GM12801 (cell line): ENCODE data around the gene MYO16.

Source experiments
- TF ChIP-seq, protein P1 (sequence below): IDR thresholded peaks from one replicate; pipeline ENCODE4 v1.5.1; 2011; ENCODE audit warnings: control low read depth; ENCODE audit not compliant: insufficient read length; ENCODE audit errors: extremely low read depth

The MYO16 gene

DNA sequence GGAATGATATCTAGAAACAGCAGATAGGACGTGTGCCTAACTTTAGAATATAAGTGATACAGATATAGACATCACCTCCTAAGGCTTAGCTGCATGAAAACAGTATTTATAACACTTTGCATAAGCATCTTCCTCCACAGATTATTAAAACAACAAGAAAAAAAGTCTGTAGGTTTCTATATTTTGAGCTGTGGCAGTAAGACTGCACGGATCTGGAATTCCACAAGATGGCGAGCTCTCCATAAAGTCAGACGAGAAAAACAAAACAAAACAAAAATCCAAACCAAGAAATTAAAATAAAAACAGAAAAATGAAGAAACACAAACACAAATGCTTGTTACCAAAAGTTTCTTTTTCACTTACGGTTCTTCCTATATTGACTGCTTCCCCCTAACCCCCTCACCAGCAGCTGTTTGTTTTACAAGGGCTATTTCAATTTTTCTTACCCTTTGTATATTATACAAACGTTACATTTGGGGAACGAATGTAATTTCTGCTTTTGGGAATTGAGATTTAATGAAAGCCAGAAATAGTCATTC is 285.8 kb downstream of the MYO16 start:
- TF ChIP-seq, protein P1, sequence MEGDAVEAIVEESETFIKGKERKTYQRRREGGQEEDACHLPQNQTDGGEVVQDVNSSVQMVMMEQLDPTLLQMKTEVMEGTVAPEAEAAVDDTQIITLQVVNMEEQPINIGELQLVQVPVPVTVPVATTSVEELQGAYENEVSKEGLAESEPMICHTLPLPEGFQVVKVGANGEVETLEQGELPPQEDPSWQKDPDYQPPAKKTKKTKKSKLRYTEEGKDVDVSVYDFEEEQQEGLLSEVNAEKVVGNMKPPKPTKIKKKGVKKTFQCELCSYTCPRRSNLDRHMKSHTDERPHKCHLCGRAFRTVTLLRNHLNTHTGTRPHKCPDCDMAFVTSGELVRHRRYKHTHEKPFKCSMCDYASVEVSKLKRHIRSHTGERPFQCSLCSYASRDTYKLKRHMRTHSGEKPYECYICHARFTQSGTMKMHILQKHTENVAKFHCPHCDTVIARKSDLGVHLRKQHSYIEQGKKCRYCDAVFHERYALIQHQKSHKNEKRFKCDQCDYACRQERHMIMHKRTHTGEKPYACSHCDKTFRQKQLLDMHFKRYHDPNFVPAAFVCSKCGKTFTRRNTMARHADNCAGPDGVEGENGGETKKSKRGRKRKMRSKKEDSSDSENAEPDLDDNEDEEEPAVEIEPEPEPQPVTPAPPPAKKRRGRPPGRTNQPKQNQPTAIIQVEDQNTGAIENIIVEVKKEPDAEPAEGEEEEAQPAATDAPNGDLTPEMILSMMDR, result no peak

DNA sequence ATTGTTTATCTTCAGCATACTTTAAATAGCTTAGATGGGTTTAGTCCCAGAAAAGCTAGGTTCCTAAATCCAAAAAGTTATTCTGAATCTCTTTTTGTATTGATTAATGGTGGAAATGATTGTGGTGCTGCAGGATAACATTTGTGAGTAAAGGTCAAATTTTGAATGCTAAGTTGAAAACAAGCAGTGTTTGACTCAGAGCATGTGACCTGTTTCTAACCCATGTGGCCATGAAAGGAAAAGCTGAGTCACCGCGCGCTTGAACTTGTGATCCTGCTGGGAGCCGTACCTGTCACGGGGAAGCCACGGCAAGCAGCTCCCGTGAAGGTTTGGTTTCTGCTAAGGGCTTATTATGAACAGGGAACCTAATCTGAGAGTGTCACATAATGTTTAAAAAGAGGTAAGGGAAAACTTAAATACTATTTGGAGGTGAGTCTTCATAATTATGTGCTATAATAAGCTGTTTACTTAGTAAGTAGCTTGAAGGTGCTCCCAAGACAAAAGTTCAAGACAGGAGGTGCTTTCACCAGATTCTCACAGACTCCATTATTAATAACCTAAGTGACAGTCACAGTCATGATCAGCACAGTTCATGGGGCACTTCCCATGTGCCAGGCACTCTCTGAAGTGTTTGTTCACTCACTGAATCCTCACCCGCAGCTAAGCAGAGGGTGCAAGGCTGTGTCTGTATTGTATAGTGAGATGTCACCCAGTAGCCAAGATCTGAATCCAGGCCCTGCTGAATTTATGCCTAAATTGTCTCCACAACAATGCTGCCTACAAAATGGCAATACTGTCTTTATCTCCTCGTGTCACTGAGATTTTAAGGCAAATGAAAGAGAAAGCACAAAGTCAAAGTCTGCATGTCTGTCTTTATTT is 286.5 kb downstream of the MYO16 start:
- TF ChIP-seq, protein P1, result no peak

DNA sequence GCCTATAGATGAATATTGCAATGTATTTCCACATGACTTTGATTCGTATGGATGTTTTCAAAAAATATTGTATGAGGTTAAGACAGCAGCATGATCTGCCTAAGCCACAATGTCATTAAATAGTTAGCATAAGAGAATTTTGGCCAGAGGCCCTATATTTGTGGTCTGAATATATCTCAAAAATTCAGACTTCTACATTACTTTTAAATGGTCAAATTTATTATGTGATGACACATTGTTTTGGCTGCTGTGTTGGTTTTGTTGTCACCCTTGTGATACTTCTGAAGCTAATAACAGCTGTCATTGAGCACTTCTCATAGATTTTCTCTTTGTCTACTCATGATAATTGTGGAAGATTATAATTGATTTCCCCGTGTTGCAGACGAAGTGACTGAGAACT is 288.2 kb downstream of the MYO16 start:
- TF ChIP-seq, protein P1, result no peak

DNA sequence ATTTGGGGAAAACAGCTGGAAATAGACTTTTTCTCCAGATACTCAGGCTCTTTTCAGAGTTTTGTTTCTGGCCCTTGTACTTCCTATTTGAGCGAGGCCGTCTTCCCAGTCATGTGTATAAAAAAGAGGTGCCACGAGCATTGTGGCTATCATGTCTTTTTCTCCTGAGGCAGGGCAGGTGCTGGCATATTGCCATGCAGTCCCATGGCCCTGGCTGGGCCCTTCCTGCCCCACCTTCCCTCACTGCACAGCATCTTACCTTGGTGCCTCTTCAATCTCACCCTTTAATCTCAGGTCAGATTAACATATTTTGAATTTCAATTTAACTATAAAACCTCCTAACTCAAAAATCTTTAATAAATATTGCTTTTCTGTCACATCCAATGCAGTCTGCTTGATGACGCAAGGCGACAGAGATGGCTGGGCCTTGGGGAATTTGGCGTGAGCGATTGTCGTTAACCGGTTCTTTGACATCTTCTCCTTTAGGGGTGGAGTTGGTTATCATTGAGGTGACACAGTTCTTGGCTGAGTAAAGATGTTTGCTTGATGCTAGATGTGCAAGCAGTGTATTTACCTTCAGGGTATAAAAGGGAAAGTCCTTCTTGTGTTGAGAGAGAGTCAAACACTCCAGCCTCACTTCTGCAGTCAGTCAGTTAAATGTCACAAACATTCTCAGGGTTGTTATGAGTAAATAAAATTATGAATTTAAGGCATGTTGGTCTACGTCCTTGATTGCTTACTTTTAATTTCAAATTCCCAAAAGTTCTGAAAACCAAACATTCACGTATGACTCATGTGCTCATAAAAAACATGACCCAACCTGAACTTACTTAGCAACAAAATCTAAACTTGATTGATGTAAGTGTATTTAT is 289.9 kb downstream of the MYO16 start:
- TF ChIP-seq, protein P1, result no peak

DNA sequence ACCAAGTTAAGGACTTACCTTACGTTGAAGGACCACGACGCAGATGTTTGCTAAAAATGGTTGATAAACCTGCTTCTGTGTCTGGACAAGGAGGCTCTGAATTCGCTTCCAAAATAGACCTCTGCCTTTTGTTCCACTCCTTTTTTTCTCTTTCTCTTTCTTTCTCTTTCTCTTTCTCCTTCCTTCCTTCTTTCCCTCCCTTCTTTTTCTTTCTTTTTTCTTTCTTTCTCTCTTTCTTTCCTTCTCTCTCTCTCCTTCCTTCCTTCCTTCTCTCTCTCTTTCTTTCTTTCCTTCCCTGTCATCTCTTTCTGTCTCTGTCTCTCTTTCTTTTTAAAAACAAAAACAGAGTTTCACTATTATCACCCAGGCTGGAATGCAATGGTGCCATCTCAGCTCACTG is 290.7 kb downstream of the MYO16 start:
- TF ChIP-seq, protein P1, result no peak

DNA sequence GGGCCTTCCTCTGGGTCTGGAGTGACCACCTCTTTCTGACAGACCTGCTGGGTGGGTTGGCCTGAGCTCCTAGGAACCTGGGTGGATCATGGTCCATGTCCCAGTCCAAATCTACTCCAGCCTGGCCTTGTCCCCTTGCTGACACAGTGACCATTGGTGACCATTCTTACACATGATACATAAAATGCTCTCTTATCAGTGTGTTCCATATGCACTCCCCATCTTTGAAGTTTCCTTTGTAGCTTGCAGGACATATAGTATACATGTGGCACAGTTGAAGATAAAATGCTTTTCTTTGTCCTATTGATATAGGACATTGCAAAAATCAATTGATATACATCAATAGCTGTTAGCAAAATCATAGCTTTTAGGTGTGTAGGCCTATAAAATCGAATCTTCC is 291.8 kb downstream of the MYO16 start:
- TF ChIP-seq, protein P1, result no peak

DNA sequence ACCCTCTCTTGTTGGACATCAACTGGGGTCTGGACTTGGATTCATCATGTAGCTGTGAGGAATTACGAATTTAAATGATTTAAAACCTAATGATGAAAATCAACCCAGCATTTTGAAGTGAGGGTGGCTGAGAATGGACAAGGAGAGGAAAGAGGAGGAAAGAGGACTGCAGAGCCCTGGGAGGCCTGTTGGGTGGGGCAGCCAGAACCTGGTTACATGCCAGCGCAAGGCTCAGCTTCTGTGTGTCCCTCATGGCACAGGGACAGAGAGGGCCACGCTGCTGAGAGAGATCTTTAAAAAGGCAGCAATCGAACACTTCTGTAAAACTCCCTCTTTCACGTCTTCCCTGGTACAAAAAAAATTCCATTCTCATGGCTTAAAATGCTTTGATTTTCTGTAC is 292.7 kb downstream of the MYO16 start:
- TF ChIP-seq, protein P1, result no peak
